GM12875 (cell line): Measurements from ENCODE around the gene PRSS58.

Source experiments
- H3K4me3 ChIP-seq: one replicate; pipeline ENCODE4 v1.5.1; 2011; ENCODE audit warnings: low read depth, low read length, control low read depth
- TF ChIP-seq, protein P1 (sequence below): IDR thresholded peaks from 2 replicates; pipeline ENCODE4 v1.5.1; 2011; ENCODE audit warnings: low read depth, mild to moderate bottlenecking, control low read depth, inconsistent platforms, low read length, moderate library complexity, borderline replicate concordance; ENCODE audit not compliant: insufficient read depth

Gene PRSS58

DNA sequence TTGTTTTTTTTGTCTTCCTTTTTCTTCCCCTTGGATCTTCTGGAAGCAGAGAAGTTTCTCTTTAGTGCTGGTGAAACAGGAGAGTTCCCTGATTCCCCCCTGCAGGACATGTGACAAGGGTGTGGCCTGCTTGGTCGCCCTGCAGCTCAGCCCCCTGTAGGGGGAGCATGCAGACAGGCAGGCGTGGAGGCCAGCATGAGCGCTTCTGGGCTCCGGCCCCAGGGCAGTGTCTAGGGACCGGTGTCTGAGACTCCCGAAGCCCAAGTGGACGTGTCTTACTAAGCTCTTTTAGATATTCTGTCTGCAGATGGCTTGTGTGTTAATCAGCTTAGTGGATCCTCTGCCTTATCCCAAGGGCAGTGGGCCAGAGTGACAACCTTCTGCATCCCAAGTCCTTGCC, 26.1 kb downstream of the PRSS58 start:
- TF ChIP-seq, protein P1, sequence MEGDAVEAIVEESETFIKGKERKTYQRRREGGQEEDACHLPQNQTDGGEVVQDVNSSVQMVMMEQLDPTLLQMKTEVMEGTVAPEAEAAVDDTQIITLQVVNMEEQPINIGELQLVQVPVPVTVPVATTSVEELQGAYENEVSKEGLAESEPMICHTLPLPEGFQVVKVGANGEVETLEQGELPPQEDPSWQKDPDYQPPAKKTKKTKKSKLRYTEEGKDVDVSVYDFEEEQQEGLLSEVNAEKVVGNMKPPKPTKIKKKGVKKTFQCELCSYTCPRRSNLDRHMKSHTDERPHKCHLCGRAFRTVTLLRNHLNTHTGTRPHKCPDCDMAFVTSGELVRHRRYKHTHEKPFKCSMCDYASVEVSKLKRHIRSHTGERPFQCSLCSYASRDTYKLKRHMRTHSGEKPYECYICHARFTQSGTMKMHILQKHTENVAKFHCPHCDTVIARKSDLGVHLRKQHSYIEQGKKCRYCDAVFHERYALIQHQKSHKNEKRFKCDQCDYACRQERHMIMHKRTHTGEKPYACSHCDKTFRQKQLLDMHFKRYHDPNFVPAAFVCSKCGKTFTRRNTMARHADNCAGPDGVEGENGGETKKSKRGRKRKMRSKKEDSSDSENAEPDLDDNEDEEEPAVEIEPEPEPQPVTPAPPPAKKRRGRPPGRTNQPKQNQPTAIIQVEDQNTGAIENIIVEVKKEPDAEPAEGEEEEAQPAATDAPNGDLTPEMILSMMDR: no peak
- H3K4me3 ChIP-seq: no peak overlapping the region

DNA sequence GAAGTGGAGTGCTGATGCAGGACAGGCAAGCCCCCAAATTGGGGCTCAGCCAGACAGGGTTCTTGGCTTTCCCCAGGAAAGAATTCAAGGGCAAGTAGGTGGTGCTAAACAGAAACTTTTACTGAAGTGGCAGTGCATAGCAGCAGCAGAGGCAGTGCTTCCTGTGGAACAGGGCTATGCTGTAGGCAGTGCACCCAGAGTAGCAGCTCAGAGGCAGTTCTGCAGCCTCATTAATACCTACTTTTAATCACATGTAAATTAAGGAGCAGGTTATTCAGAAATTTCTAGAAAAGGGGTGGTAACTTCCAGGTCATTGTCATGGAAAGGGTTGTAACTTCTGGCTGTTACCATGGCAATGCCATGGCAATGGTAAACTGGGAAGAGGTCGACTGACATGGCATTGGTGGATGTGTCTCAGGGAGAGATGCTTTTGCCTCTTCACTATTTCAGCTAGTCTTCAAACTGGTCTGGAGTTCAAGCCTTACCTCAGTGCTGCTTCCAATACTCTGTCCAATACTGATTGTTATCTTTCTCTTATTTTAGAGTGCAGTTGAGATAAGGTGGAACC, 29.2 kb downstream of the PRSS58 start:
- no peak overlapping the region for H3K4me3 ChIP-seq
- TF ChIP-seq, protein P1: no peak
